HG02610 (cell line): ENCODE measurements around the gene USH2A.

ENCODE experiments used
- ATAC-seq: cut with Tn5 transposase; IDR thresholded peaks from one replicate; pipeline ENCODE4 v1.9.1; 2021; ENCODE audit warnings: mild to moderate bottlenecking, moderate library complexity; ENCODE audit not compliant: unreplicated experiment

The USH2A gene

DNA sequence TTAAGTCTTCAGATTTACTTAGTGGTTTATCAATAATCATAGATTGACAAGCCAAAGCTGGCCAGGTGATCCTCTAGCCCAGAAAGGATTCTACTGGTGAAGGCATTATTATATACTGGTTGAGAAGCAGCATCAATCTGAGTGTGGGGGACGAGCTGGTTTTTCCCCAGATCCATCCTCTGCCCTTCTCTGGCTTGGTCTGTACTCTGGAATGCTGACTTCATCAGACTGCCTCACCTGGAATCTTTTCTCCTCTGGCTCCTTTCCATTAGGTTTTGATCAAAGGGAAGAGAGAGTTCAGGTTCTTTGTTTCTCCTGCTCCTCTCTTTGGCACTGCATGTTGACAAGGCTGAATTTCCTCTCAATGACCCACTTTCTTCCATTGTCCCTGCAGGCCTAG lies 762.2 kb downstream of the USH2A start:
- ATAC-seq: no peak

DNA sequence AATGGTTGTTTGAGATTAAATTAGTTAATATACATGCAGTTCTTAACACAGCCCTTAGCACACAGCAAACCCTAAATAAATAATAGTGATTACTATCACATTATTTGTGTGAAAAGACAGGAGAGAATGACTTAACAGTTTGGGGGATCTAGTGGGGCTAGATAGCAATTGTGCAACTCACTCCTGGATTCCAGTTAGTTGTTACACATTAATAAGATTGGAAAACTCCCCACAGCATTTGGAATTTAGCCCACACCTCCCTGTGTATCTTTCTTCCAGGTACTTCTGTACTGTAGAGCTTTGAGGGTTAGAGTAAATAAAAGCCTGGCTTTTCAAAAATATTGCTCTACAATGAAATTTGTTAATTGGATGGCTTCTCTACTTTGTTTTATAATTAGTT lies 763.0 kb downstream of the USH2A start:
- ATAC-seq: no peak

DNA sequence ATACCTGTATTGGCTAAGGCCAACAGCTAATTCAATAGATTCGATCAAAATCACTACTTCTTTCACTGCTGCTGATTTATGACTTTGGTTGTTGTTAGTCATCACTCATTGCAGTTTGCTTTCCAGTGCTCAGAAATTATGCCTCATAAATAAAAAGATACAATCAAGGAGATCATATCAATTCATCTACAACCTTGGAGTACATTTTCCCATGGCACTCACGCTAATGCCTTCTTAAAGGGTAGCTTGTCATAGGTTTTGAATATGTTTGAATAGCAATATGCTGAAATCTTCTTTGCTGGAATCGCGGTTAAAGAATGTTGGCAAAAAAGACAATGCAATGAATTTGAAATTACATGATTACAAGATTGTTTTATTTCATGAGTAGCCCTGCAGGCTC lies 766.2 kb downstream of the USH2A start:
- ATAC-seq: no peak

DNA sequence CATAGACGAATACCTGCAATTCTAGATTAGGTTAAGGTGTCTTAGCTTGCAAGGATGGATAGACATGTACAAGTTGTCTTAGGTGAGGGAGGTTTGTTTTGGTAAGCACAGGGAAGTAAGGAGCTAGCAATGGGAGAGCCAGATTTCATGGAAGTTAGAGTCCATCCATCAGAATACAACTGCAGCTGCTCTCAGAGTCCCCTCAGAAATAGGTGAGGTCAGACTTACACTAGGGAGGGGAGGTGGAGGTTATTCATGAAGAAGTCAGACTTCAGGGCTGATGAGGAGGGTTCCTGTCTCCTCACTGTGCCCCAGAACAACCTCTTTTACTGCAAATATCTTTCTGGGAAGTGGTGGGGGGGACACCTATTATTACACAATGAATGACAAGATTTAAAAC lies 770.9 kb downstream of the USH2A start:
- no peak for ATAC-seq

DNA sequence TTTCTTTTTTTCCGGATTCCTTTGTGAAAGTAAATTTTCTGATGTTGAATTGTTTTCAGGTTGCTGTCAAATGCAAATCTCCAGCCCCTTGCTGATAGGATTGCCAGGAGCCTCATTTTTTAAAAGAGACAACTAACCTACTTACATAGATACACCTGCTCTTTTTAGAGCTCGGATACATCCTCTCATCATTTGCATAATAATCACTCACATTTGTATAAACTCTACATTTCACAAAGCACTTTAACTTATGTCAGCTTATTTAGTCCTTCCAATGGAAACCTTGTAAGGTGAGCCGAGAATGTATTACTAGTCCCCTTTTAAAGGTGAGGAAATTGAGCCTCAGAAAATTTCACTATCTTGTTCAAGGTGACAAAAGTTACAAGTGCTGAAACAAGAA lies 771.4 kb downstream of the USH2A start:
- no peak for ATAC-seq

DNA sequence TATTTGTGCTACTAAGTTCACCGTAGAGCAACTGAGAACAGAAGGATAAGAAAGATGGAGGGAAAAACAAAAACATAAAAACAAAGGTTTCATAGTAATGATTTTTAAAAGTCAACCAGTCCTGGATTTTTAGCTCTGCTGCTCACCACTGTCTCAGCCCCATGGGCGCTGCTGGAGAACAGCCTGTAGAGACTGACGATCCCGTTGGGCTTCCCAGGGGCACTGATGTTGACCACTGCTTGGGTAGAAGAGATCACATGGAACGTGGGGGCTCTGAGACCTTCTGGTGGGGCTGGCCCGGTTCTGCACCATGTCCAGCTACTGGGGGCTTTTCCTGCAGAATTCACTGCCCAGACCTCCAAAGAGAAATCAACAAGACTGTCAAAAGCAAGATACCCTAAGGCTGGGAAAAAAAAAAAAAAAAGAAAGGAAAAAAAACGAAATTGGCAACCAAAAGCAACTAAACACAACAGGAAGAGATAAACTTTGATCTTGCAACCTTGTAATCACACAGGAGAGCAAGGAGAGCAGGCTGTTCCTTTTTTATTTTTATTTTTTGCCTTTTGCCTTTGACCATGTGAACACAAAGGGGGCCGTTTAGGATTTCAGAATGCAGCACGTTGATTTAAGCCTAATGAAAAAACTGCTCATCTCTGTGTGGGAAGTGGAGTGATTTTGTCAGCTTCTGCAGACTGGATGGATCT lies 772.6 kb downstream of the USH2A start:
- ATAC-seq: no peak

DNA sequence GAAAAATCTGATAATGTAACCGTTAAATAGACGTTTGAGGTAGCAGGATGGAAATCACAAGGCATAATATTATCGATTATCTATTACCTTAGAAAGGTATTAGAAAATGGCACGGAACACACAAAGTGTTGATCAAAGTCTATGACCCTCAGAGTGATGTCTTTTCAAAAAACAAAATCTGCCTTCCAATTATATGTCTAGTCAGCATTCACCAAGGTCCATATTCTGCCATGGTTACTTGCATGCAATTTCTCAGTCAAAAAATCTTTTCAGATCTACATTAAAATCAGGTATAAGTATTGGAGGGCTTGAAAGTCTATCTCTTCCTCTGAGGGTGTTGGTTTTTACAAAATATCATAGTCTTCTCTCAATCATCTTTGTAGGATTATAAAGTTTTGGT lies 774.3 kb downstream of the USH2A start:
- ATAC-seq: no peak

DNA sequence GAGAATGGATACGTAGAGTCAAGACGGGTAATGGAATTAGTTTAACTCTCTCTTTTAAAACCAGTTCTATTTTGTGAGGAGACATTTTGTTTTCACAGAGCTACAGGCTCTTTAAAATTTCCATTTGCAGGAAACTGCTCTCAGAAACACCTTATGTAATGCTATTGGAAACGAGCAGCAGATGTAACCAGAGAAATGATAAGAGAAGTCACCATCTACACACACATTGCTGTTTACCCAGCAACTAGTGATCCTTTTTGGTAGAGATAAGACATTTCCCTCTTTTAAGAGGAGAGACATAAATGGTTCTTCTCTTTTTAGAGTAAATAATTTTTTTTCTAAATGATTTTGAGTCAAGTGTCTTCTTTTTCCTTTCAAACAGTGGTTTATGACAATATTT lies 775.5 kb downstream of the USH2A start:
- ATAC-seq: no peak

DNA sequence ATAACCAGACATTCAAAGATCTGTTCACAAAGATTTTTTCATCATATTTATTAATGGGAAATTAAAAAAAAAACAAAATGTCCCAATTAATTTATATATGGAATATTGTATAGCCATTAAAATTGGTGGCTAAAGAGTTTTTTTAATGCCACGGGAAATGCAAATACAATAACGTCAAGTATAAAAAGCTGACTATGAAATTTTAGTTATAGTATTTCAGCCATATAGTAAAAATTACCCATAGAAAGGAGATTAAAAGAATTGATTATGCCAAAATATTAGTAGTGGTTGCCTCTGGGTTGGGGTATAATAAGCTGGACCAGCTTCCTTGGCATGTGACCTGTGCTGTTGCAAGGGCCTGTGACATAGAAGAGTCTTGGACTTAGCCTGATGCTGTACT lies 777.4 kb downstream of the USH2A start:
- no peak for ATAC-seq

DNA sequence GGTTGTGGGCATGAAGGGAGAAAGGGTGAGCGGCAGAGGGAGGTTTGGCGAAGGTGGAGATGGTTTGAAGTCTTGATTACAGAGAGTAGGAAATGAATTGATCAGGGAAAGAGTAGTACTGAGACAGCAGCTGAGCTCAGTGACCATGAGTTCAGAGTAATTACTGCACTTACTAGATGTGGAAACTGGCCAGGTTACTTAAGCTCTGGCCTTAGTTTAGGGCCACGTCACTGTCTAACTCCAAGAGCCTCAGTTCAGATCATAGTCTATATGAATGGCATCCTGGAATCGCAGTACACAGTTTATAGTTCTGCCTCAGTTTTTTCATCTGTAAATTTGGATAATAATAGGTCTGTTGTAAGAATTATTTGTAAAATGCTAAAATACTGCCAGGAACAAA lies 778.1 kb downstream of the USH2A start:
- ATAC-seq: no peak

DNA sequence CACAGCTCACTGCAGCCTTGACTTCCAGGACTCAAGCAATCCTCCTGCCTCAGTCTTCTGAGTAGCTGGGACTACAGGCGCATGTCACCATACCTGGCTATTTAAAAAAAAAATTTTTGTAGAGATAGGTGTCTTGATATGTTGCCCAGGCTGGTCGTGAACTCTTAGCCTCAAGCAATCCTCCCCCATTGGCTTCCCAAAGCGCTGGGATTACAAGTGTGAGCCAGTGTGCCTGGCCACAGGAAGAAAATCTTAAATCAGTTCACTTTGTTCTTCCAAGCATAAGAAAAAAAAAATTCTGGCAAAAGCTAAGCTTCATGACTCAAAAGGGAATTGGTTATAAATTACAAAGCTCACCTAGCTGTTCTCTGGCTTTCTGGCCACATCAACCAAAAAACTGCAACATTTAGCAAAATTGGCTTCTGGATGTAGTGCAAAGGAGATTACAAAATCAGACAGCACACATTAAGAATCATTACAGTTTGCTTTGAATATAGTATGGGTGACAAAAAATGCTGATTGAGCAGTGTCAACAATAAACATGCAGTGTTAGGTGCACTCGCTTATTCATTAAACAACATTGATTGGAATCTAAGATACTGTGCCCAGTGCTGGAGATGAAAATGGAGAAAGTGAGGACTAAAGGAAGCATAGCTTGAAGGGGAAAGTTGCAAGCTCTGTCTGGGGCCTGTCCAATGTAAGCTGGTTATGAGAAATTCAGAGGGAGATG lies 779.5 kb downstream of the USH2A start:
- no peak for ATAC-seq

DNA sequence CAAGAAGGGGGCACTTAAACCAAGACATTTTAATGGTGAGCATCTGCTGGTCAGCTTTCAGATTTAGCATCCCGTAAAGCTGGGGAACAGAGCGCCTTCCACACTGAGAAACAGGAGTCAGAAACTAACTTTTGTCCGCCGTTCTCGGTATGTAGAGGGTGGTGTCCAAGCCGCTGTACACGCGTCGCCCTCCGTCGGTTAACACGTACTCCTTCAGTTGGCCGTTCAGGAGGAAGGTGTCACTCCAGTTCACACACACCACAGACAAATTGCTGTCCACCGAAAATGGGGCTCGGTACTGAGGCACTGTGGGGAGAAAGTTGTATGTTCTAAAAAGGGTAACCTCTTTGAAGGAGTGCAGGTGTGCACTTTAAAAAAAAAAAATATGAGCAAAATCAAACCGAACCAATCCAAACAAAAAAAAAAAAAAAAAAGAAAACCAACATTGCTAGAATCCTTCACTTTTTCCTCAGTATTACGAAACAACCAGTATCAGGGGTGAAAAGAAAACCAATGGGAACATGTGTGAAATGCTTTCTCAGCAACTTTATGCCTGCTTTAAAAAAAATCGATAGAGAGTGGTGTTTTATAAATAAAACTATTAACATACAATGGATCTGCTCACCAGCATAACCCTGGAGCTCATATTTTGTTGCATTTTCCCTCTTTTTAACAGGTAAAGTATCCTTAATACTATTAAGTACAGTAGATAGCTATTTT lies 782.7 kb downstream of the USH2A start:
- no peak for ATAC-seq

DNA sequence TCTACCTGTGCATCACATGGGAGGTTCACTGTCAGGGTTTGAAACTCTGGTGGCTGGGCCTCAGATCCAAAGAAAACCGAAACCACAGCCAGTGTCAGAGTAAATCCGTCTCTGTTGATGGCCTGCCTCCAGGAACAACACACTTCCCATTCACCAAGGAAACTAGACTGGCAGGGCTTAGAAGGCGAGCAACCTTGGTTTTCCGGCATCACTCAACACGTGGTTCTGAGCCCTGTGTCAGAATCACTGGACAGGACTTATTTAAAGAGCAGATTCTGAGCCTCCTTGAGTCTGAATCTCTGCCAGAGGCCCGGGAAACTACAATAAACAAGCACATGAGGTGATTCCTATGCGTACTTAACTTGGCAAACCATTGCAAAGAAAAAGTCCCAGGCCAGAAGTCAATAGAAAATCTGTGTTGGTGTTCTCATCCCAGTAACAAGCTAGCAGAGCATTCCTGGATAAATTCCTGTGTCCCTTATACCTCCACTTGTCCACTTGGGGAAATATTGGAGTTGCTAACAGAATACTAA lies 786.1 kb downstream of the USH2A start:
- ATAC-seq: no peak

DNA sequence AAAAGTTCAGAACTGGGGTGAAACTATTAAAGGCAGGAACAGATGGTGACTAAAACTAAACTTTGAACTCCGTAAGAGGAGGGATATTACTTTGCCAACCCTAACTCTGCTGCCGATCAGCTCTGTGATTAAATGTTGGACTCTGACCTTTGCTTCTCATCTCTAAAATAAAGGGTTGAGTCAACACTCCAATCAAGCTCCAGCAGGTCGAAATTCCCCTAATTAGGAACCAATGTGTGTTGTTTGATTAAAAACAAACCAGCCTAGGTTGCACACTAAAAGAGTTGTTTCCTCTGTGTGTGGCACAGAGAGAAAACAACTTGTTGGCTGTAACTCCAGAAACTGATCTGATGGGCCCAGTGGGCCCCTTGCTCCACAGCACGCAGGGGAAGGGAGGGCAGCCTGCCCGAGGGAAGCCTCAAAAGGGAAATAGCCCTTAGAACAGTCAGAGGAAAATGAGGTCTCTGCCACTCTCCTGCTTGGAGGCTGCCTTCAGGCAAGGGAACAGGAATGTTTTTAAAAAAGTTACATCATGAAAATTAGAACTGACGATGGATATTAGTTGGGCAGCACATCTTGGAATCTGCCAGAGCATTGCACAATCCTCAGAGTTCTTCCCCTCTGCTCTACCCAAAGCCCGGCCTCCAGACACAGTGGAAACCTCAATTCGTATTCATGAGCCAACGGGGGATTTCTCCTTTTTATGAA lies 786.8 kb downstream of the USH2A start:
- no peak for ATAC-seq

DNA sequence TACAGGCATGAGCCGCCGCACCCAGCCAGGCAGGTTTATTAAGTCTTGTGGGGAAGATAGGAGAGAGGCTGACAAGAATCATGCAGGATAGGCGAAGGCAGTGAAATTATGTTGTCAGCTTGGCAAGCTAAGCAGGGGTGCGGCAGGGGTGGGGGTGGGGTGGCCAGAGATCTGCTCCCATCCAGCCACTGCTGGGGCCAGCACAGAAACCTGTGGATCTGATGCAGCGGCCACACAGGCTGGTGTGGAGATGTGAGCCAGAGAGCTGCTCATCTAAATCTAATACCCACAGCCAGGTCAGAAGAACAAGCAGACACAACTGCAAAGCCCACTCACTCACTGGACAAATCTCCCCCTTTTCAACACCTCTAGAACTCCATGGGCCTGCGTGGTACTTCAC lies 787.4 kb downstream of the USH2A start:
- ATAC-seq: no peak

DNA sequence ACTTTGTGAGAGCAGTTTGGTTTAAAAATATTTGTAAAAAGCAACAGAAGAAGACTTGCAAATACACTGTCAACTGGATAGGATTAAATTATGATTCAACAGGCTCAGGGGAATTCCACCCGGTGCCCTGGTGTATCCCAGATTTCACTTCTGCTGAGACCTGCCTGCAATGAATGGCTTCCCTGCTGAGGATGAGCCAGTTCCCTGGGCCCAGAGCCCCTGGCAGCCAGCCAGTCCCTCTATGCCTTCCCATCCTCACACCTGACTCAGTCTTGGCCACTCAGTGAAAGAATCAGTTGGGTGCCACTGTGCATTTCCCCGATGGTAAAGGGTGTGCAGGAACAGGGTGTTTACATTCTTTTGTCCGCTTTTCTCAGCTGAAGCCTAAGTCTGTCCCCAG lies 791.8 kb downstream of the USH2A start:
- ATAC-seq: no peak

DNA sequence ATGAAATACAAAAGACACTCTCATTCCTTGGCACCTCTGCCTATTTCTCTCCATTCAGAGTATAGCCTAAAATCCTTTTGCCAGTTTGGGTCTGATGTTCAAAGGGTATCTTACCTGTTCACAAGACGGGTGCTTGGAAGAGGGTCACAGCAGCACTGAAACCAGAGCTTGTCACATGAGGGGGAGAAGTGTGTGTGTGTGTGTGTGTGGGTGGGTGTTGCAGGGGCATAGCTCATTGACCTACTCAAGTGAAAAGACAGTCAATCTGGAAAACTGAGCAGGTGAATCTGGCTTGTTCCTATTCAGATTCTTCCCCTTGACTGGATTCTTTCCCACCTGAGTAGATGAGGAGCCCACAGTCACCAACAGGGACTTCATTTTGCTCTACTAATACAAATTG lies 792.2 kb downstream of the USH2A start:
- no peak for ATAC-seq

DNA sequence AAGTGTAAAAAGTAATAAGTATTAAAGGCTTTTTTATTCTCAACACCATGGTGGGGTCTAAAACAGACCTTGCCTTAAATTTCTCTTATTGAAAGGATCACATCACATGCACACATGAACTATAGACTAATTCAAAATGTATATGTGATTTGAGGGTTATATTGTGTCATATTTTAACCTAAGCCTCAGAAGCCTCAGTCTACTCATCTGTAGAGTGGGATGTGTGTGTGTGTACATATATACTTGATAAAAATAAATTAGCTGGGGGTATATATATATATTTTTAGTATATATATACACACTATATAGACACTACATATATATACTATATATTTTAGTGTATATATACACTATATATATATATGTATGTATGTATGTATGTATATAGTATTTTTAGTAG lies 797.3 kb downstream of the USH2A start:
- no peak for ATAC-seq

DNA sequence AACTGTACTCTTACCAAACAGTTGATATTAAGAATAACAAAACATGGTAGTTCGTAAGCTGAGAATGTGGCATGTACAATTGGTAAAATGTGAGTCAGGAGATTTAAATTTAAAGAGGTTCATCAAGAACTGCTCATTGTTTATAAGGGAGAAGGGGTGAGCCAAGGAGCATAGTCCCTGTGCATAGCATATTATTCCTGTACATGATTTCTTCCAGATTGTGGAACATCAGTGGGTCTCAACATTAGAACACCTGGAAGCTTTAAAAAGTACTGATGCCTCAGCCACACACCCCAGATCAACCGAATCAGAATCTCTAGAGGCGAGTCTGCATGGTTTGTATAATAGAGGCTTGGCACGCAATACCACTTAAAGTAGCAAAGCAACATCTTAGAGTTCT lies 800.1 kb downstream of the USH2A start:
- no peak for ATAC-seq

DNA sequence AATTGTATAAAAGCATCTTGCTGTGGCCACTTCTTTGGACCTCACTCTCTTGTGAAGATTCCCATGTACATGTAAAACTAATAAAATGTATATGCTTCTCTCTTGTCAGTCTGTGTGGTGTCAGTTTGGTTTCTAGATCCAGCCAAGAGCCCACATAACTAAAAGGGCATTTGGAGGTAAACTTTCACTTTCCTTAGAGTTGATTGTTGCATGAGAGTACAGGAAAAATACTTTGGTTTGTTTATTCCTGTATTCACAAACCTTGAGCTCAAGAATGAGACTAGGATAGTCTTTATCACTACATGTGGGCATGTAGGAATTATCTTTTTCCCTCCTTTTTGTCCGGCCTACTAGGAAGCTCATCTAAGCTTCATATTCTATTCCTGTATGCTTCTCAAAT lies 805.3 kb downstream of the USH2A start:
- peak; percentile 60 for ATAC-seq

DNA sequence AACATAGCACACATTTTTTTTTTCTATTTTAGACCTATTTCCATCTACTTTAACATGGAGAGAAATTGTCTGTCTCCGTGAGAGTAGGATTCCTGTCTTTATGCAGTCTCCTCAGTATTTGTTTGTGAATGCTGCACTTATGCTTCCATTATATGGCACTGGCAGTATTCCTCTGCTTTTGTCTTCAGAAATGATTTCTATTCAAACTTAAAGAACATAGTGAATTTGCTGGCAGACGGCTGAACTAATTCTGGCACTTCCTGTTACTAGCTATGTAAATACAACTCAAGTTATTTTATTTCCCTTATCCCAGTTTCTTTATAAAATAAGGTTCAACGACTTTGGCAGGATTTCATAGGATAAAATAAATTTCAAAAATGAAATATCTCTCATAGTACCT lies 810.9 kb downstream of the USH2A start:
- ATAC-seq: no peak
